H1 (cell line): ENCODE results near the gene ZBTB11. TPM values are rescaled to one million over a fixed set of nuclear protein-coding genes. Genes with fewer than 3 reads are reported as not detected.
A peak's percentile ranks its signal among the peaks of the same experiment; 100 is the strongest.

Experiments
- CREB1 ChIP-seq: IDR thresholded peaks from 2 replicates; pipeline ENCODE4 v1.6.1; 2012; ENCODE audit warnings: inconsistent platforms
- EZH2 ChIP-seq: fragments of 200-600 bp; sonication (generic); IDR thresholded peaks from 2 replicates; pipeline ENCODE4 v1.7.1; 2012; ENCODE audit warnings: low read depth, mild to moderate bottlenecking, moderate library complexity, low read length, inconsistent platforms; ENCODE audit not compliant: severe bottlenecking
- NRF1 ChIP-seq: IDR thresholded peaks from 2 replicates; pipeline ENCODE4 v1.6.1; 2011; ENCODE audit warnings: mild to moderate bottlenecking, low read depth, low read length, improper control_type of control experiment
- SAP30 ChIP-seq: fragments of 300-600 bp; sonication (generic); IDR thresholded peaks from 2 replicates; pipeline ENCODE4 v1.7.1; 2012; ENCODE audit warnings: low read length, moderate library complexity, mild to moderate bottlenecking, inconsistent platforms; ENCODE audit not compliant: insufficient read depth, insufficient replicate concordance
- SRF ChIP-seq: IDR thresholded peaks from 2 replicates; pipeline ENCODE4 v1.6.1; 2011; ENCODE audit warnings: mild to moderate bottlenecking, low read depth, low read length, moderate library complexity
- polyA plus RNA-seq, 7 experiments: library from polyadenylated mRNA; depleted of rRNA in 3 of 7; stranded (reverse) in 5 of 7; unstranded in 2 of 7; fragments of >200 nt in 5 of 7; fragments of 200-250 nt in 2 of 7; gene quantifications; 1 replicate in 5 of 7; 2 replicates in 1 of 7; 4 replicates in 1 of 7; pipeline versions ENCODE4 v1.2.1 to v1.2.3, GENCODE V29; 2011 to 2013; ENCODE audit warnings: missing spikeins in 2 of 7, mixed read lengths in 2 of 7
- total RNA-seq: library from RNA; stranded (reverse); fragmentation: NEBNext Ultra II Directional; extraction: Animal tissue kit (Norgen Biotek cat#: 25700); gene quantifications from 2 replicates; pipeline ENCODE4 v1.2.1, GENCODE V29; 2021

The ZBTB11 gene
- total and polyA plus RNA-seq, 2 of the 8 experiments (the other 6 are each of a cell fraction or from before 2014, with no cell fraction given) = 3.0 to 14.0 TPM

GRCh38 chr3:101676216-101676764 is 642 bp downstream of the ZBTB11 start (continued):
- TF ChIP-seq SAP30 (no peak), CREB1 (peak; percentile 76), NRF1 (0 out of 2 replicates have a peak, but pooled peaks have one; percentile 6), EZH2 (no peak), SRF (no peak)
